Esophagus (tissue), 2 donors: ENCODE results near the gene TUBGCP3. TPM values are rescaled to one million over a fixed set of nuclear protein-coding genes. Genes with fewer than 3 reads are reported as not detected.

Experiments used
- H3K27ac ChIP-seq, 2 donors: one replicate each; pipeline ENCODE4 v1.5.1; 2013; ENCODE audit warnings: low read depth in 2 of 2, mild to moderate bottlenecking in 2 of 2, inconsistent platforms in 1 of 2, low read length in 1 of 2, moderate library complexity in 1 of 2
- H3K27me3 ChIP-seq, 2 donors: one replicate each; pipeline ENCODE4 v1.6.1; 2013; ENCODE audit warnings: low read length in 2 of 2, control low read depth in 1 of 2, mild to moderate bottlenecking in 1 of 2; ENCODE audit not compliant: insufficient read depth in 2 of 2, control insufficient read depth in 1 of 2
- H3K36me3 ChIP-seq, 2 donors: one replicate each; pipeline ENCODE4 v1.6.1; 2013; ENCODE audit warnings: low read length in 1 of 2; ENCODE audit not compliant: control insufficient read depth in 2 of 2, insufficient read depth in 2 of 2
- H3K4me1 ChIP-seq, 2 donors: one replicate each; pipeline ENCODE4 v1.6.1; 2013; ENCODE audit warnings: low read length in 1 of 2; ENCODE audit not compliant: control insufficient read depth in 2 of 2, insufficient read depth in 2 of 2
- H3K4me3 ChIP-seq, 2 donors: one replicate each; pipeline ENCODE4 v1.5.1; 2013; ENCODE audit warnings: low read length in 2 of 2, mild to moderate bottlenecking in 2 of 2, low read depth in 1 of 2, moderate library complexity in 1 of 2
- H3K9me3 ChIP-seq, 2 donors: one replicate each; pipeline ENCODE4 v1.6.1; 2013; ENCODE audit warnings: mild to moderate bottlenecking in 2 of 2, low read depth in 1 of 2, low read length in 1 of 2, moderate library complexity in 1 of 2; ENCODE audit not compliant: control insufficient read depth in 2 of 2, insufficient read depth in 1 of 2
- WGBS, 2 donors: extraction: QIAGEN DNeasy Blood & Tissue Kit; methylation state at CpG; one replicate each; pipeline ENCODE4 v1.1.7; 2013; 5-methylcytosine and 5-hydroxymethylcytosine counted together
- polyA plus RNA-seq, 2 donors: library from polyadenylated mRNA; stranded (reverse); fragments of 200-250 nt; gene quantifications; one replicate each; pipeline ENCODE4 v1.2.3, GENCODE V29; 2013
- donor health status: healthy with polysubstance abuse.
- donor health status: Bipolar disorder and iron deficiency.

Gene TUBGCP3
- polyA plus RNA-seq, 2 donors = 6.4 to 11.3 TPM

GRCh38 chr13:112475889-112476288, 112.1 kb downstream of the TUBGCP3 start:
- Histone ChIP-seq H3K9me3 (peaks cover 0 to 3% of the 10 kb centered on the region in 2 donors), H3K27ac (no peak overlapping the region), H3K4me3 (no peak overlapping the region), H3K27me3 (no peaks in the 10 kb centered on the region), H3K4me1 (no peaks in the 10 kb centered on the region), H3K36me3 (no peaks in the 10 kb centered on the region)
- 92 to 100% methylated on average over 1 of the region's 1 CpG for WGBS, 2 donors

DNA sequence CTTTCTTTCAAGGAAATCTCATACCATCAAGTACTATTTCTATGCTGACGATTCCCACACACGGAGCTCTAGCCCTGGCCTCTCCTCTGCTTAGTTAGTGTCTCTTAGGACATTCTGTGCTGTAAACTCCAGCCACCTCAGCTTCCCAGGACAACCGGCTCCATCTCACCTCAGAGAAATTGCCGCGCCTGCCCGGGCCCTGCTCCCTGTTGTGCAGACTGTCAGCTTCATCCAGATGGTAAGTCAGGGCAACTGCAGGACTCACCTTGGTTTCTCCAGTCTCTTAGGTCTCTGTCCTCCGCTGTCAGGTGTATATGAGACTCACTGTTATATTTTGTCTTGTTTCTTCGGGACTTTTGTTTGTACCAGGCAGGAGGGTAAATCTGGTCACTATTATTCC, 113.1 kb downstream of the TUBGCP3 start:
- 85 to 89% methylated on average over 8 of the region's 8 CpGs for WGBS, 2 donors
- Histone ChIP-seq H3K9me3 (peaks cover 0 to 3% of the 10 kb centered on the region in 2 donors), H3K36me3 (no peaks in the 10 kb centered on the region), H3K4me1 (peaks cover 0 to under 1% of the 10 kb centered on the region in 2 donors), H3K4me3 (no peak overlapping the region), H3K27me3 (no peaks in the 10 kb centered on the region), H3K27ac (no peak overlapping the region)

GRCh38 chr13:112473818-112474217, 114.1 kb downstream of the TUBGCP3 start:
- H3K36me3 ChIP-seq = no peaks in the 10 kb centered on the region
- peaks cover 0 to 7% of the 10 kb centered on the region in 2 donors for H3K9me3 ChIP-seq
- H3K4me1 ChIP-seq = peaks cover 0 to 6% of the 10 kb centered on the region in 2 donors
- 93% methylated on average over 5 of the region's 5 CpGs for WGBS, 2 donors
- H3K27ac ChIP-seq = no peak overlapping the region
- no peak overlapping the region for H3K4me3 ChIP-seq
- no peaks in the 10 kb centered on the region for H3K27me3 ChIP-seq

GRCh38 chr13:112469071-112469745, 118.7 kb downstream of the TUBGCP3 start:
- Histone ChIP-seq H3K27me3 (no peaks in the 10 kb centered on the region), H3K27ac (no peak overlapping the region), H3K36me3 (no peaks in the 10 kb centered on the region), H3K4me1 (peaks cover 0 to 6% of the 10 kb centered on the region in 2 donors), H3K9me3 (peaks cover 6 to 7% of the 10 kb centered on the region in 2 donors), H3K4me3 (no peak overlapping the region)
- WGBS, 2 donors = 75 to 77% methylated on average over 14 of the region's 14 CpGs

GRCh38 chr13:112468069-112468468, 119.9 kb downstream of the TUBGCP3 start:
- Histone ChIP-seq H3K4me1 (peaks cover 0 to 6% of the 10 kb centered on the region in 2 donors), H3K9me3 (peaks cover 6 to 7% of the 10 kb centered on the region in 2 donors), H3K36me3 (no peaks in the 10 kb centered on the region), H3K4me3 (no peak overlapping the region), H3K27me3 (no peaks in the 10 kb centered on the region), H3K27ac (no peak overlapping the region)
- WGBS, 2 donors = 85 to 90% methylated on average over 10 of the region's 10 CpGs

- H3K4me3 ChIP-seq = no peak overlapping the region
- 88 to 90% methylated on average over 19 of the region's 19 CpGs for WGBS, 2 donors
Observed at GRCh38 chr13:112467236-112467635, 120.7 kb downstream of the TUBGCP3 start.

DNA sequence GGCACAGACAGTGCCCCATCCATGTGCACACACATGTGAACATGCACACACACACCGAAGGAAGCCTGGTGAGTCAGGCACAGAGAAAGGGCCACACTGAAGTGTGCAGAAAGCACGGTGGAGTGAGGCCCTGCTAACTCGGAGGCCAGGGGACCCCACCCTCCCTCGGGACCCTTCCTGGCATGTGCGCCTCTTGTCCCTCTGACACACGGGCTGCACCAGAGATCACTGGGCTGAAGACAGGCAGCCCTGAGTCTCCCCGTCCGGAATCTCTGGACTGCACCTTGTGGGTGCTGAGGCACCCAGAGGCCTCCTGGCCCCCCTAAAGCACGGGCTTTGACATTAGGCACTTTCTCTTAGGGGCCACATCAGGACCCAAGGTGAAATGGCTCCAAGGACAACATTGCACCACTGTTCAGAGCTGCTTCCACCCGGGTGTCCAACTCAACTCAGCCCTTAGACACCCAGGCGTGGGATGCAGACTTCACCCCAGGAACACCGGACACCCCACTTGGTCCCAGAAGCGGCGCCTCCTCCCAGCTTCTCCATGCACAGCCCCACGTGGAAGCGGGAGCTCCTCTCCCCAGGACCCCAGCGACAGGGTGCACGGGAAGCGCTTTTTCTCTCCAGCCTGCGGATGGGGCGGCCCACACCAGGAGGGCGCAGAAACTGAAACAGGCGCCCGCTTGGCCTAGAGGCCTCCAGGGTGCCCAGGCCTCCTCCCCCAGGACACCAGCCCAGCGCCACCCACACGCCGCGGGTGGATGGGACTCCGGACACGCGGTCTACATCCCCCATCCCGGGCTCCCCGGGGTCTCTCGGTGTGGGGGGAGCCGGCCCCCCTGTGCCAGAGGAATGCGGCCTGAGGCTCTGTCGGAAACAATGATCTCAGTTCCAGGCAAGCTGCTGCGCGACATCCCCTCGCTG, 121.6 kb downstream of the TUBGCP3 start:
- Histone ChIP-seq H3K36me3 (no peaks in the 10 kb centered on the region), H3K4me3 (no peak overlapping the region), H3K27ac (no peak overlapping the region), H3K9me3 (peaks cover 6 to 7% of the 10 kb centered on the region in 2 donors), H3K4me1 (peaks cover 0 to 6% of the 10 kb centered on the region in 2 donors), H3K27me3 (no peaks in the 10 kb centered on the region)
- 88% methylated on average over 40 of the region's 40 CpGs for WGBS, 2 donors

More at GRCh38 chr13:112467236-112467635, 120.7 kb downstream of the TUBGCP3 start:
- no peaks in the 10 kb centered on the region for H3K27me3 ChIP-seq
- H3K36me3 ChIP-seq = no peaks in the 10 kb centered on the region
- peaks cover 6 to 7% of the 10 kb centered on the region in 2 donors for H3K9me3 ChIP-seq
- no peak overlapping the region for H3K27ac ChIP-seq
- peaks cover 0 to 6% of the 10 kb centered on the region in 2 donors for H3K4me1 ChIP-seq

GRCh38 chr13:112465251-112466131, 122.5 kb downstream of the TUBGCP3 start:
- 86 to 87% methylated on average over 35 of the region's 35 CpGs for WGBS, 2 donors
- no peak overlapping the region for H3K4me3 ChIP-seq
- no peak overlapping the region for H3K27ac ChIP-seq
- peaks cover 0 to 6% of the 10 kb centered on the region in 2 donors for H3K4me1 ChIP-seq
- no peaks in the 10 kb centered on the region for H3K27me3 ChIP-seq
- no peaks in the 10 kb centered on the region for H3K36me3 ChIP-seq
- H3K9me3 ChIP-seq = peaks cover 4 to 6% of the 10 kb centered on the region in 2 donors

DNA sequence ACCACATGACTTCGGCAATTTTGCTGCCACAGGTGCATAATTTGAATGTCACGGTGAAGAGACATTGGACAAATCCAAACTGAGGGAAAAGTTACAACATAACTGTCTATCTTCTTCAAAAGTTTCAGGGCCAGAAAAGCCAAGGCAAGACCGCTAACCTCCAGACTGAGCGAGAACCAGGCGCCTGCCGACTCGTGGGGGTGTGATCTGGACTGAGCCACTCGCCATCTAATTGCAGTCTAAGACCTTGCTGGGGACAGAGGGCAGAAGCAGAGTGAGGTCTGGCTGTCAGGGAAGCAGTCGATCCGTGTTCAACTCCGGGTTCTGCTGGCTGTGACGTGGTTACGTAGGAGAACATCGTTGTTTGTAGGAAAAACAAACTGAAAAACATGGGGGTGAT, 123.2 kb downstream of the TUBGCP3 start:
- peaks cover 3 to 6% of the 10 kb centered on the region in 2 donors for H3K9me3 ChIP-seq
- H3K27ac ChIP-seq = no peak overlapping the region
- H3K27me3 ChIP-seq = no peaks in the 10 kb centered on the region
- WGBS, 2 donors = 93 to 94% methylated on average over 14 of the region's 14 CpGs
- H3K4me1 ChIP-seq = peaks cover 0 to 4% of the 10 kb centered on the region in 2 donors
- no peak overlapping the region for H3K4me3 ChIP-seq
- H3K36me3 ChIP-seq = no peaks in the 10 kb centered on the region
